Chondrocyte (in vitro differentiated cells): ENCODE measurements around the gene SFXN5. TPM values are rescaled to one million over a fixed set of nuclear protein-coding genes. Genes with fewer than 3 reads are reported as not detected.

ENCODE experiments used
- DNase-seq: peaks from one replicate; pipeline ENCODE4 v3.0.0; 2021; ENCODE audit warnings: mixed read lengths, low spot score
- H3K27ac Mint-ChIP-seq: one replicate; pipeline ENCODE4 v1.8.0; 2021; ENCODE audit warnings: mild to moderate bottlenecking, moderate library complexity, mixed read lengths; ENCODE audit not compliant: unreplicated experiment
- H3K27me3 Mint-ChIP-seq: 2 replicates; pipeline ENCODE4 v1.8.0; 2021; ENCODE audit warnings: low read depth, mixed read lengths
- H3K36me3 Mint-ChIP-seq: 2 replicates; pipeline ENCODE4 v1.8.0; 2021; ENCODE audit warnings: low read depth, mixed read lengths
- H3K4me1 Mint-ChIP-seq: 2 replicates; pipeline ENCODE4 v1.8.0; 2021; ENCODE audit warnings: low read depth, mild to moderate bottlenecking, mixed read lengths
- H3K4me3 Mint-ChIP-seq: one replicate; pipeline ENCODE4 v1.8.0; 2021; ENCODE audit warnings: mild to moderate bottlenecking, moderate library complexity, mixed read lengths; ENCODE audit not compliant: unreplicated experiment
- H3K9me3 Mint-ChIP-seq: 2 replicates; pipeline ENCODE4 v1.8.0; 2021; ENCODE audit warnings: low read depth, mixed read lengths
- CTCF ChIP-seq: fragments of 200-600 bp; sonication (generic); IDR thresholded peaks from 2 replicates; pipeline ENCODE4 v1.5.0; 2021; ENCODE audit warnings: antibody characterized with exemption, mild to moderate bottlenecking, moderate library complexity
- total RNA-seq: library from RNA; stranded (reverse); gene quantifications from 3 replicates; pipeline ENCODE4 v1.2.1, GENCODE V29; 2021

SFXN5 gene
- total RNA-seq, 1 donor from 2014 or later, result 10.6 TPM

DNA sequence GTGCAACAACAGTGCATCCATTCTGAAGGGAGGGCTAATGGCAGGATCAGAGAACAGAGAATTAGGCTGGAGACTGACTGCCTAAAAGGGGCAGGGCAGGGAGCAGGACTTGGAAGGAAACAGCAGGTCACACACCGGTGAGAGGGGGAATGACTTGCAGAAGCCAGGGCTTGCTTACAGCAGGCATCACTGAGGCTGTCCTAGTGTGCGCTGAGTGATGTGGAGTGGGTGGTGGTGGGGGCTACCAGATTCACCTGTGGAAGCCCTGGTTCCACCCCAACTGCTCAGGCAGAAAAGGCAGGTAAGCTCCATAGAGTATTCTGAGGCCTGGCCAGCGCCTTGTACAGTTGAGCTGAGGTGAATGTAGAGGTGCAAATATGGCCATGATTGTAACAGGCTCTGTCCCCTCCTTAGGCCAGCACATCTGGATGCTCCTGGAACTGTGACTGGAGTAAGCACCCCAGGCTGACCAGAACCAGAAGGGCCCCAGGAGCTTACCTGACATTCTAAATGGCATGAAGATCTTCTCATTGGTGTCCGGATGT lies 49.4 kb downstream of the SFXN5 start:
- no peak overlapping the region for H3K27ac Mint-ChIP-seq
- H3K27me3 Mint-ChIP-seq, result no peaks in the 10 kb centered on the region
- DNase-seq, result no peak
- H3K9me3 Mint-ChIP-seq, result no peaks in the 10 kb centered on the region
- H3K4me1 Mint-ChIP-seq, result peaks cover 21% of the 10 kb centered on the region
- peaks cover 6% of the 10 kb centered on the region for H3K36me3 Mint-ChIP-seq
- H3K4me3 Mint-ChIP-seq, result no peak overlapping the region
- no peak for TF ChIP-seq CTCF

- no peak for TF ChIP-seq CTCF
- no peak for DNase-seq
- Mint-ChIP-seq H3K36me3 (peaks cover 6% of the 10 kb centered on the region), H3K27me3 (no peaks in the 10 kb centered on the region), H3K4me3 (no peak overlapping the region), H3K4me1 (peaks cover 21% of the 10 kb centered on the region), H3K27ac (no peak overlapping the region), H3K9me3 (no peaks in the 10 kb centered on the region)
Measured at GRCh38 chr2:73021371-73022010, 50.0 kb downstream of the SFXN5 start.

DNA sequence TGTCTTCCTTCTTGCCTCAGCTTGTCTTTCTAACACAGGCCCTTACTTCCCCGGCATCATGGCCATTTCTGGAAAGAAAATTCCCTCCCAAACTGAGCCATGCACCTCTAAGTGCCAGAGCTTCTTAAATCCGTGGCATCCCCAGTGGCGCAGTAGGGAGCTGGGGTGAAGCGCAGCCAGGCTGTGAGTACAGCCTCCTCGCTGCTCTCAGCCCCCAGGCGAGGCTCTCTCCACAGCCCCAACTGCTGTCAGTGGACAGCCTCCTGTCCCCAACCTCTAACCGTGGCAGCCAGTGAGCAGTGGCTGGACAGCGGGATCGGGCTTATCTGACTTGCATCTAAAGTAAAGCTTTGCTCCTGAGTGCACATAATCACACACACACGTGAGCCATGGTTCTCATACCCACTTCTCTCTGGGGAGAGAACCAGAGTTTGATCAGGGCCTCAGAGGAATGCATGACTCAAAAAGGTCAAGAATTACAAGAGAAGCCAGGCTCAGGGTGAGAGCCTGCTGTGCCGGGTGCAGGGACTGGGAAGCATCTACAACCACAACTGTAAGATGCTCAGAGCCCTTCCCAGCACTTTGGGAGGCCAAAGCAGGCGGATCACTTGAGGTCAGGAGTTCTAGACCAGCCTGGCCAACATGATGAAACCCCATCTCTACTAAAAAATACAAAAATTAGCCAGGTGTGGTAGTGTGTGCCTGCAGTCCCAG lies 50.7 kb downstream of the SFXN5 start:
- TF ChIP-seq CTCF, result no peak
- DNase-seq, result no peak
- H3K4me3 Mint-ChIP-seq, result no peak overlapping the region
- H3K27ac Mint-ChIP-seq, result no peak overlapping the region
- no peaks in the 10 kb centered on the region for H3K9me3 Mint-ChIP-seq
- H3K36me3 Mint-ChIP-seq, result peaks cover 6% of the 10 kb centered on the region
- peaks cover 21% of the 10 kb centered on the region for H3K4me1 Mint-ChIP-seq
- H3K27me3 Mint-ChIP-seq, result no peaks in the 10 kb centered on the region

GRCh38 chr2:73020306-73020656 lies 51.2 kb downstream of the SFXN5 start:
- Mint-ChIP-seq H3K36me3 (peaks cover 6% of the 10 kb centered on the region), H3K27ac (no peak overlapping the region), H3K9me3 (no peaks in the 10 kb centered on the region), H3K27me3 (no peaks in the 10 kb centered on the region), H3K4me3 (no peak overlapping the region), H3K4me1 (peaks cover 21% of the 10 kb centered on the region)
- no peak for DNase-seq
- TF ChIP-seq CTCF, result no peak

DNA sequence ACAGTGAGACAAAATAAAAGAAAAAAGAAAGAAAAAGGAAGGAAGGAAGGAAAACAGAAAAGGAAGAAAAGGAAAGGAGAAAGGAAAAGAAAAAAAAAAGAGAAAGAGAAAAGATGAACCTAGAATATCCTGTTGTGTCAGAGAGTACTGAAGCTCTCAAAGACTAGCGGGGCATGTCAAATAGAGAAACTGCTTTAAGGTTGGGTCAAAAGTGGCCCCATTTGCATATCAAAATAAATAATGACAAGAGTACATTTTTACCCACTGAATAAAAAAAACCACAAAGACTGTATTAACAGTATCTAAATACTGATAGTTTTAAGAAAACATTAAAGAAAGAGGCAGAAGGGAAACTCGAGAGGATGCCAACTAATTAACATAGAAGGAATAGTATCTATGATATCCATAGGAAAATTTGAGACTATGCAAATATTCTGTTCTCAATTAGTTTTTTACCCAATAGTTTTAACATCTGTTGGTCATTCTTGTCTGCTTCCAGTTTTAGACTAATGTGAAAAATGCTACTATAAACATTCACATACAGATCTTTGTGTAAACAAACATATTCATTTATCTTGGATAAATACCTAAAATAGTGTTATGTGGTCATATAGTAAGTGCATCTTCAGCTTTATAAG lies 53.2 kb downstream of the SFXN5 start:
- no peak overlapping the region for H3K27ac Mint-ChIP-seq
- TF ChIP-seq CTCF, result no peak
- no peak for DNase-seq
- no peaks in the 10 kb centered on the region for H3K9me3 Mint-ChIP-seq
- H3K4me3 Mint-ChIP-seq, result no peak overlapping the region
- peaks cover 32% of the 10 kb centered on the region for H3K4me1 Mint-ChIP-seq
- peaks cover 6% of the 10 kb centered on the region for H3K36me3 Mint-ChIP-seq
- H3K27me3 Mint-ChIP-seq, result no peaks in the 10 kb centered on the region
